Liver (tissue), 9 donors: ENCODE data around the gene SFXN3. TPM values are rescaled to one million over a fixed set of nuclear protein-coding genes. Genes with fewer than 3 reads are reported as not detected.

Source experiments
- DNase-seq: peaks from one replicate; pipeline ENCODE4 v3.0.0-alpha.2; 2017; ENCODE audit warnings: low spot score
- H3K27ac ChIP-seq, 2 donors: one replicate each; pipeline ENCODE4 v1.7.0; 2013; ENCODE audit warnings: inconsistent platforms in 2 of 2, low read length in 2 of 2, control low read depth in 1 of 2, low read depth in 1 of 2, mild to moderate bottlenecking in 1 of 2
- H3K27me3 ChIP-seq, 4 donors: one replicate each; pipeline versions ENCODE4 v1.6.1 to v1.7.0; 2013; ENCODE audit warnings: low read length in 3 of 4, inconsistent platforms in 1 of 4, mild to moderate bottlenecking in 1 of 4, moderate library complexity in 1 of 4; ENCODE audit not compliant: control insufficient read depth in 4 of 4, insufficient read depth in 4 of 4
- H3K36me3 ChIP-seq, 4 donors: one replicate each; pipeline versions ENCODE4 v1.6.1 to v1.7.0; 2013; ENCODE audit warnings: low read length in 3 of 4, mild to moderate bottlenecking in 3 of 4, low read depth in 1 of 4, moderate library complexity in 1 of 4; ENCODE audit not compliant: control insufficient read depth in 4 of 4, insufficient read depth in 3 of 4
- H3K4me1 ChIP-seq, 4 donors: one replicate each; pipeline versions ENCODE4 v1.6.1 to v1.7.0; 2013; ENCODE audit warnings: low read length in 3 of 4, mild to moderate bottlenecking in 3 of 4, moderate library complexity in 1 of 4; ENCODE audit not compliant: control insufficient read depth in 4 of 4, insufficient read depth in 4 of 4
- H3K4me3 ChIP-seq, 3 donors: one replicate each; pipeline versions ENCODE4 v1.6.1 to v1.7.0; 2013; ENCODE audit warnings: low read length in 3 of 3, control low read depth in 1 of 3, low read depth in 1 of 3, mild to moderate bottlenecking in 1 of 3
- H3K9ac ChIP-seq, 2 donors: one replicate each; pipeline ENCODE4 v1.7.0; 2013; ENCODE audit warnings: low read length in 2 of 2, mild to moderate bottlenecking in 2 of 2, moderate library complexity in 2 of 2, control low read depth in 1 of 2, low read depth in 1 of 2
- H3K9me3 ChIP-seq, 4 donors: one replicate each; pipeline versions ENCODE4 v1.6.1 to v1.7.0; 2013; ENCODE audit warnings: low read length in 3 of 4; ENCODE audit not compliant: control insufficient read depth in 4 of 4
- EGR1 ChIP-seq, 2 donors: IDR thresholded peaks; 2 replicates each; pipeline ENCODE4 v1.6.1; 2016 to 2018; ENCODE audit warnings: antibody characterized with exemption in 2 of 2, low read depth in 2 of 2
- FOXA1 ChIP-seq: IDR thresholded peaks from 2 replicates; pipeline ENCODE4 v1.6.1; 2016; ENCODE audit warnings: antibody characterized with exemption
- FOXA2 ChIP-seq: IDR thresholded peaks from 2 replicates; pipeline ENCODE4 v1.6.1; 2016; ENCODE audit warnings: antibody characterized with exemption
- GABPA ChIP-seq, 2 donors: IDR thresholded peaks in 1 of 2; conservative IDR thresholded peaks in 1 of 2; 2 replicates each; pipeline ENCODE4 v1.6.1; 2016; ENCODE audit warnings: antibody characterized with exemption in 2 of 2, mild to moderate bottlenecking in 1 of 2, moderate library complexity in 1 of 2
- HNF4A ChIP-seq, 2 donors: conservative IDR thresholded peaks; 2 replicates each; pipeline ENCODE4 v1.6.1; 2016; ENCODE audit warnings: antibody characterized with exemption in 2 of 2, mild to moderate bottlenecking in 2 of 2
- HNF4G ChIP-seq: IDR thresholded peaks from 2 replicates; pipeline ENCODE4 v1.6.1; 2016; ENCODE audit warnings: antibody characterized with exemption
- JUND ChIP-seq, 2 donors: IDR thresholded peaks; 2 replicates each; pipeline ENCODE4 v1.6.1; 2016; ENCODE audit warnings: antibody characterized with exemption in 2 of 2
- NR2F2 ChIP-seq: IDR thresholded peaks from 2 replicates; pipeline ENCODE4 v1.6.1; 2016; ENCODE audit warnings: antibody characterized with exemption
- RAD21 ChIP-seq, 2 donors: IDR thresholded peaks; 2 replicates each; pipeline ENCODE4 v1.6.1; 2016; ENCODE audit warnings: antibody characterized with exemption in 2 of 2, mild to moderate bottlenecking in 2 of 2
- RXRA ChIP-seq, 2 donors: IDR thresholded peaks; 2 replicates each; pipeline ENCODE4 v1.6.1; 2017 to 2018; ENCODE audit warnings: antibody characterized with exemption in 2 of 2, mild to moderate bottlenecking in 1 of 2
- SP1 ChIP-seq: IDR thresholded peaks from 2 replicates; pipeline ENCODE4 v1.6.1; 2018; ENCODE audit warnings: antibody characterized with exemption, mild to moderate bottlenecking
- TAF1 ChIP-seq: conservative IDR thresholded peaks from 2 replicates; pipeline ENCODE4 v1.6.1; 2016; ENCODE audit warnings: antibody characterized with exemption, mild to moderate bottlenecking
- YY1 ChIP-seq: IDR thresholded peaks from 2 replicates; pipeline ENCODE4 v1.6.1; 2016; ENCODE audit warnings: antibody characterized with exemption, mild to moderate bottlenecking
- WGBS: extraction: QIAGEN DNeasy Blood & Tissue Kit; methylation state at CpG from one replicate; pipeline ENCODE4 v1.1.7; 2013; 5-methylcytosine and 5-hydroxymethylcytosine counted together
- polyA plus RNA-seq, 2 donors: library from polyadenylated mRNA; stranded (reverse) in 1 of 2; unstranded in 1 of 2; fragments of 200-250 nt in 1 of 2; fragments of >200 nt in 1 of 2; fragmentation: Nextera tagmentation in 1 of 2; extraction: Ambion mirVana in 1 of 2; gene quantifications; one replicate each; pipeline versions ENCODE4 v1.2.1 to v1.2.3, GENCODE V29; 2013 to 2015
- total RNA-seq, 2 donors: library from RNA; depleted of rRNA; stranded (reverse); fragments of >200 nt; gene quantifications; one replicate each; pipeline ENCODE4 v1.2.3, GENCODE V29; 2014
- TF ChIP-seq, protein P1 (sequence below): IDR thresholded peaks from 2 replicates; pipeline ENCODE4 v1.6.1; 2016; ENCODE audit warnings: antibody characterized with exemption
- TF ChIP-seq, protein P2 (sequence below): IDR thresholded peaks from 2 replicates; pipeline ENCODE4 v1.6.1; 2016; ENCODE audit warnings: antibody characterized with exemption, mild to moderate bottlenecking
- TF ChIP-seq, protein P3 (sequence below): IDR thresholded peaks from 2 replicates; pipeline ENCODE4 v1.6.1; 2016; ENCODE audit warnings: antibody characterized with exemption
- TF ChIP-seq, protein P4 (sequence below): fragments of 150-350 bp; IDR thresholded peaks from 2 replicates; pipeline ENCODE4 v1.5.1; 2017; ENCODE audit warnings: improper control_type of control experiment, low read depth, low read length; ENCODE audit not compliant: missing input control
- TF ChIP-seq, protein P5 (sequence below): IDR thresholded peaks from 2 replicates; pipeline ENCODE4 v1.6.1; 2016; ENCODE audit warnings: antibody characterized with exemption
- donor health status: healthy.
- donor health status: healthy.
- donor health status: healthy.
- donor health status: healthy.
- donor health status: healthy.

The SFXN3 gene
- total and polyA plus RNA-seq, 4 donors, result 1.7 to 11.1 (median 6.3) TPM

DNA sequence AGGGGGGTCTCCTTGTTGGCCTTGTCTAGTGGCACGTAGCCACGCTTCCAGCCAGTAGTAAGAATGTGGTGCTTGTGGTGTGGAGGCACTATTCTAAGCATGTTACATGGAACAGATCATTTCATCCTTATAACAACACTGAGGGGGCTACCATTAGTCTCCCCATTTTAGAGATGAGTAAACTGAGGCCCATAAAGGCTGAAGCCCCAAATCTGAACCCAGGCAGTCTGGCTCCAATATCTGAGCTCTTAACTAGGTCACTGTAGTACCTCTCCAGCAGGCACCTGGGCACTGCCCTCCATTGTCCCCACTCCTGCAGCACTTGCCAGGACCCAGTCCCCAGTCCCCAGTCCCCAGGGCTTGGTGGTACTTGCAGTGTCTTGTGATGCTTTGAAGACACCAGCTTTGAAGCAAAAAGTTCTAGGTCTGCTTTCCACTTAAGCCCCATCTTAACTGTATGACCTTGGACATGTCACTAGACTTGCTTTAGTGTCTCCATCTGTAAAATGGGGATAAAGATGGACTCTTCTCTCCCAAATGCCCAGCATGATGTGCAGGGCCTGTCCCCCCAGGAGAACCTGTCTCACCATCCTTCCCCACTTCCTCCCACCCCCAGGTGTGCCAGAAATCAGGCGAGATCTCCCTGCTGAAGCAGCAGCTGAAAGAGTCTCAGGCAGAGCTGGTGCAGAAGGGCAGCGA is 25.0 kb upstream of the SFXN3 start:
- Histone ChIP-seq H3K9me3 (no peaks in the 10 kb centered on the region), H3K27ac (no peak overlapping the region), H3K9ac (no peak overlapping the region), H3K36me3 (peaks cover 0 to 14% (median under 1%) of the 10 kb centered on the region in 4 donors), H3K27me3 (no peaks in the 10 kb centered on the region), H3K4me1 (peaks cover 0 to 3% (median 0%) of the 10 kb centered on the region in 4 donors), H3K4me3 (no peak overlapping the region)
- TF ChIP-seq HNF4G (no peak), YY1 (no peak), RXRA (IDR thresholded peaks at IDR 0.05) (no peak)
- DNase-seq, result no peak
- WGBS, result 99% methylated on average over 4 of the region's 4 CpGs

DNA sequence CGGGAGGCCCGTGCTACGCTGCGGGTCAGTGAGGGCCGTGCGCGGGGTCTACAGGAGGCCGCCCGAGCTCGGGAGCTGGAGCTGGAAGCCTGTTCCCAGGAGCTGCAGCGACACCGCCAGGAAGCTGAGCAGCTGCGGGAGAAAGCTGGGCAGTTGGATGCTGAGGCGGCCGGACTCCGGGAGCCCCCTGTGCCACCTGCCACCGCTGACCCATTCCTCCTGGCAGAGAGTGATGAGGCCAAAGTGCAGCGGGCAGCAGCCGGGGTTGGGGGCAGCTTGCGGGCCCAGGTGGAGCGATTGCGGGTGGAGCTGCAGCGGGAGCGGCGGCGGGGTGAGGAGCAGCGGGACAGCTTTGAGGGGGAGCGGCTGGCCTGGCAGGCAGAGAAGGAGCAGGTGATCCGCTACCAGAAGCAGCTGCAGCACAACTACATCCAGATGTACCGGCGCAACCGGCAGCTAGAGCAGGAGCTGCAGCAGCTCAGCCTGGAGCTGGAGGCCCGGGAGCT is 24.4 kb upstream of the SFXN3 start:
- H3K27ac ChIP-seq, result no peak overlapping the region
- no peaks in the 10 kb centered on the region for H3K27me3 ChIP-seq
- WGBS, result 92% methylated on average over 33 of the region's 33 CpGs
- H3K36me3 ChIP-seq, result peaks cover 0 to 14% (median under 1%) of the 10 kb centered on the region in 4 donors
- peaks cover 0 to 3% (median 0%) of the 10 kb centered on the region in 4 donors for H3K4me1 ChIP-seq
- H3K9me3 ChIP-seq, result no peaks in the 10 kb centered on the region
- H3K9ac ChIP-seq, result no peak overlapping the region
- TF ChIP-seq, protein P1, sequence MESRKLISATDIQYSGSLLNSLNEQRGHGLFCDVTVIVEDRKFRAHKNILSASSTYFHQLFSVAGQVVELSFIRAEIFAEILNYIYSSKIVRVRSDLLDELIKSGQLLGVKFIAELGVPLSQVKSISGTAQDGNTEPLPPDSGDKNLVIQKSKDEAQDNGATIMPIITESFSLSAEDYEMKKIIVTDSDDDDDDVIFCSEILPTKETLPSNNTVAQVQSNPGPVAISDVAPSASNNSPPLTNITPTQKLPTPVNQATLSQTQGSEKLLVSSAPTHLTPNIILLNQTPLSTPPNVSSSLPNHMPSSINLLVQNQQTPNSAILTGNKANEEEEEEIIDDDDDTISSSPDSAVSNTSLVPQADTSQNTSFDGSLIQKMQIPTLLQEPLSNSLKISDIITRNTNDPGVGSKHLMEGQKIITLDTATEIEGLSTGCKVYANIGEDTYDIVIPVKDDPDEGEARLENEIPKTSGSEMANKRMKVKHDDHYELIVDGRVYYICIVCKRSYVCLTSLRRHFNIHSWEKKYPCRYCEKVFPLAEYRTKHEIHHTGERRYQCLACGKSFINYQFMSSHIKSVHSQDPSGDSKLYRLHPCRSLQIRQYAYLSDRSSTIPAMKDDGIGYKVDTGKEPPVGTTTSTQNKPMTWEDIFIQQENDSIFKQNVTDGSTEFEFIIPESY, result no peak
- no peak for TF ChIP-seq YY1
- TF ChIP-seq, protein P2, sequence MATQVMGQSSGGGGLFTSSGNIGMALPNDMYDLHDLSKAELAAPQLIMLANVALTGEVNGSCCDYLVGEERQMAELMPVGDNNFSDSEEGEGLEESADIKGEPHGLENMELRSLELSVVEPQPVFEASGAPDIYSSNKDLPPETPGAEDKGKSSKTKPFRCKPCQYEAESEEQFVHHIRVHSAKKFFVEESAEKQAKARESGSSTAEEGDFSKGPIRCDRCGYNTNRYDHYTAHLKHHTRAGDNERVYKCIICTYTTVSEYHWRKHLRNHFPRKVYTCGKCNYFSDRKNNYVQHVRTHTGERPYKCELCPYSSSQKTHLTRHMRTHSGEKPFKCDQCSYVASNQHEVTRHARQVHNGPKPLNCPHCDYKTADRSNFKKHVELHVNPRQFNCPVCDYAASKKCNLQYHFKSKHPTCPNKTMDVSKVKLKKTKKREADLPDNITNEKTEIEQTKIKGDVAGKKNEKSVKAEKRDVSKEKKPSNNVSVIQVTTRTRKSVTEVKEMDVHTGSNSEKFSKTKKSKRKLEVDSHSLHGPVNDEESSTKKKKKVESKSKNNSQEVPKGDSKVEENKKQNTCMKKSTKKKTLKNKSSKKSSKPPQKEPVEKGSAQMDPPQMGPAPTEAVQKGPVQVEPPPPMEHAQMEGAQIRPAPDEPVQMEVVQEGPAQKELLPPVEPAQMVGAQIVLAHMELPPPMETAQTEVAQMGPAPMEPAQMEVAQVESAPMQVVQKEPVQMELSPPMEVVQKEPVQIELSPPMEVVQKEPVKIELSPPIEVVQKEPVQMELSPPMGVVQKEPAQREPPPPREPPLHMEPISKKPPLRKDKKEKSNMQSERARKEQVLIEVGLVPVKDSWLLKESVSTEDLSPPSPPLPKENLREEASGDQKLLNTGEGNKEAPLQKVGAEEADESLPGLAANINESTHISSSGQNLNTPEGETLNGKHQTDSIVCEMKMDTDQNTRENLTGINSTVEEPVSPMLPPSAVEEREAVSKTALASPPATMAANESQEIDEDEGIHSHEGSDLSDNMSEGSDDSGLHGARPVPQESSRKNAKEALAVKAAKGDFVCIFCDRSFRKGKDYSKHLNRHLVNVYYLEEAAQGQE, result no peak
- TF ChIP-seq, protein P3, sequence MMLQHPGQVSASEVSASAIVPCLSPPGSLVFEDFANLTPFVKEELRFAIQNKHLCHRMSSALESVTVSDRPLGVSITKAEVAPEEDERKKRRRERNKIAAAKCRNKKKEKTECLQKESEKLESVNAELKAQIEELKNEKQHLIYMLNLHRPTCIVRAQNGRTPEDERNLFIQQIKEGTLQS, result no peak
- no peak for TF ChIP-seq TAF1
- TF ChIP-seq NR2F2, result no peak
- TF ChIP-seq SP1, result no peak
- TF ChIP-seq RAD21 (IDR thresholded peaks at IDR 0.05), result no peak
- TF ChIP-seq, protein P4, sequence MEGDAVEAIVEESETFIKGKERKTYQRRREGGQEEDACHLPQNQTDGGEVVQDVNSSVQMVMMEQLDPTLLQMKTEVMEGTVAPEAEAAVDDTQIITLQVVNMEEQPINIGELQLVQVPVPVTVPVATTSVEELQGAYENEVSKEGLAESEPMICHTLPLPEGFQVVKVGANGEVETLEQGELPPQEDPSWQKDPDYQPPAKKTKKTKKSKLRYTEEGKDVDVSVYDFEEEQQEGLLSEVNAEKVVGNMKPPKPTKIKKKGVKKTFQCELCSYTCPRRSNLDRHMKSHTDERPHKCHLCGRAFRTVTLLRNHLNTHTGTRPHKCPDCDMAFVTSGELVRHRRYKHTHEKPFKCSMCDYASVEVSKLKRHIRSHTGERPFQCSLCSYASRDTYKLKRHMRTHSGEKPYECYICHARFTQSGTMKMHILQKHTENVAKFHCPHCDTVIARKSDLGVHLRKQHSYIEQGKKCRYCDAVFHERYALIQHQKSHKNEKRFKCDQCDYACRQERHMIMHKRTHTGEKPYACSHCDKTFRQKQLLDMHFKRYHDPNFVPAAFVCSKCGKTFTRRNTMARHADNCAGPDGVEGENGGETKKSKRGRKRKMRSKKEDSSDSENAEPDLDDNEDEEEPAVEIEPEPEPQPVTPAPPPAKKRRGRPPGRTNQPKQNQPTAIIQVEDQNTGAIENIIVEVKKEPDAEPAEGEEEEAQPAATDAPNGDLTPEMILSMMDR, result no peak
- TF ChIP-seq JUND (IDR thresholded peaks at IDR 0.05), result no peak
- TF ChIP-seq HNF4A (conservative IDR thresholded peaks at IDR 0.05), result no peak
- no peak for TF ChIP-seq HNF4G
- no peak for TF ChIP-seq FOXA1
- TF ChIP-seq, protein P5, sequence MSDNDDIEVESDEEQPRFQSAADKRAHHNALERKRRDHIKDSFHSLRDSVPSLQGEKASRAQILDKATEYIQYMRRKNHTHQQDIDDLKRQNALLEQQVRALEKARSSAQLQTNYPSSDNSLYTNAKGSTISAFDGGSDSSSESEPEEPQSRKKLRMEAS, result no peak
- no peak for TF ChIP-seq FOXA2
- no peak for TF ChIP-seq RXRA (IDR thresholded peaks at IDR 0.05)
- TF ChIP-seq GABPA (IDR thresholded peaks at IDR 0.05 in 1 of 2, conservative IDR thresholded peaks at IDR 0.05 in 1 of 2), result no peak
- TF ChIP-seq EGR1 (IDR thresholded peaks at IDR 0.05; ENCODE audit: low read depth in 2 of 2), result no peak
- no peak for DNase-seq
- no peak overlapping the region for H3K4me3 ChIP-seq
